IMR-90 (cell line): ENCODE data around the gene GNL1.

Source experiments
- BHLHE40 ChIP-seq: fragments of 150-350 bp; IDR thresholded peaks from 2 replicates; pipeline ENCODE4 v1.6.1; 2016; ENCODE audit warnings: mild to moderate bottlenecking, low read depth, low read length
- CEBPB ChIP-seq: IDR thresholded peaks from 2 replicates; pipeline ENCODE4 v1.6.1; 2012; ENCODE audit warnings: low read depth, low read length, improper control_type of control experiment
- CHD1 ChIP-seq: IDR thresholded peaks from 2 replicates; pipeline ENCODE4 v1.6.1; 2012; ENCODE audit warnings: low read depth, low read length, improper control_type of control experiment
- CTCF ChIP-seq: conservative IDR thresholded peaks from 2 replicates; pipeline ENCODE4 v1.5.1; 2012; ENCODE audit warnings: mild to moderate bottlenecking, low read depth, low read length, improper control_type of control experiment
- FOS ChIP-seq: fragments of 150-350 bp; IDR thresholded peaks from 2 replicates; pipeline ENCODE4 v1.6.1; 2016; ENCODE audit warnings: low read depth, low read length
- NFE2L2 ChIP-seq: fragments of 150-350 bp; IDR thresholded peaks from 2 replicates; pipeline ENCODE4 v1.6.1; 2016; ENCODE audit warnings: low read depth, mild to moderate bottlenecking, low read length
- POLR2A ChIP-seq: IDR thresholded peaks from 2 replicates; pipeline ENCODE4 v1.6.1; 2012; ENCODE audit warnings: mild to moderate bottlenecking, low read depth, low read length
- SMC3 ChIP-seq: fragments of 150-350 bp; IDR thresholded peaks from 2 replicates; pipeline ENCODE4 v1.6.1; 2016; ENCODE audit warnings: low read depth, mild to moderate bottlenecking, antibody characterized with exemption, low read length, moderate library complexity
- USF2 ChIP-seq: fragments of 150-350 bp; IDR thresholded peaks from 2 replicates; pipeline ENCODE4 v1.6.1; 2017; ENCODE audit warnings: mild to moderate bottlenecking, antibody characterized with exemption, low read length, low read depth

- TF ChIP-seq CTCF (no peak), POLR2A (peak; percentile 82), FOS (no peak), USF2 (no peak), SMC3 (no peak), BHLHE40 (no peak), CHD1 (no peak), NFE2L2 (no peak), CEBPB (peak; percentile 98)
These were observed 40.1 kb downstream of the GNL1 start for GRCh38 chr6:30515944-30516753.
